ENCODE results near the gene BBS1.

DNA sequence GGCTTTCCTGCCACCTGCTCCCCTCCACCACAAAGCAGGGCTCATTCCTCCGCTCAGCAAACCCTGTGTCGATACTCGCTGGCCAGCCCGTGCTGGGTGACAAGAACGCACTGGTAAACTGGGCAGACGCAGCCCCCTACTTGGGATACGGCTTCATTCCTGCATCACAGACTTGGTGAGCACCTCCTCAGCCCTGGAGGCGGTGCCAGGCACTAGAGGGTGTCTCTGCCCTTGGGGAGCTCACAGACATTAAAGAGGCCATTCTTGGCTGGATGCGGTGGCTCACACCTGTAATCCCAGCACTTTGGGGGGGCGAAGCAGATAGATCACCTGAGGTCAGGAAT, 29.4 kb downstream of the BBS1 start:
- TF ChIP-seq, protein P1, sequence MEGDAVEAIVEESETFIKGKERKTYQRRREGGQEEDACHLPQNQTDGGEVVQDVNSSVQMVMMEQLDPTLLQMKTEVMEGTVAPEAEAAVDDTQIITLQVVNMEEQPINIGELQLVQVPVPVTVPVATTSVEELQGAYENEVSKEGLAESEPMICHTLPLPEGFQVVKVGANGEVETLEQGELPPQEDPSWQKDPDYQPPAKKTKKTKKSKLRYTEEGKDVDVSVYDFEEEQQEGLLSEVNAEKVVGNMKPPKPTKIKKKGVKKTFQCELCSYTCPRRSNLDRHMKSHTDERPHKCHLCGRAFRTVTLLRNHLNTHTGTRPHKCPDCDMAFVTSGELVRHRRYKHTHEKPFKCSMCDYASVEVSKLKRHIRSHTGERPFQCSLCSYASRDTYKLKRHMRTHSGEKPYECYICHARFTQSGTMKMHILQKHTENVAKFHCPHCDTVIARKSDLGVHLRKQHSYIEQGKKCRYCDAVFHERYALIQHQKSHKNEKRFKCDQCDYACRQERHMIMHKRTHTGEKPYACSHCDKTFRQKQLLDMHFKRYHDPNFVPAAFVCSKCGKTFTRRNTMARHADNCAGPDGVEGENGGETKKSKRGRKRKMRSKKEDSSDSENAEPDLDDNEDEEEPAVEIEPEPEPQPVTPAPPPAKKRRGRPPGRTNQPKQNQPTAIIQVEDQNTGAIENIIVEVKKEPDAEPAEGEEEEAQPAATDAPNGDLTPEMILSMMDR (conservative IDR thresholded peaks at IDR 0.05 in 1 of 2, IDR thresholded peaks at IDR 0.05 in 1 of 2; ENCODE audit: extremely low read depth in 1 of 2, insufficient read depth in 1 of 2, low read depth in 1 of 2, low read length in 2 of 2) = no peak
- no peak for TF ChIP-seq EZH2 (IDR thresholded peaks at IDR 0.05; ENCODE audit: borderline replicate concordance, low read length)

All from mammary epithelial cell (primary cell).